ENCODE measurements around the gene AHRR. TPM values are rescaled to one million over a fixed set of nuclear protein-coding genes. Genes with fewer than 3 reads are reported as not detected.

Gene AHRR
- total and polyA plus RNA-seq, 10 of the 15 experiments (the other 5 are each of a cell fraction or from before 2014, with no cell fraction given) = 0.90 to 35.2 (median 19.2) TPM

DNA sequence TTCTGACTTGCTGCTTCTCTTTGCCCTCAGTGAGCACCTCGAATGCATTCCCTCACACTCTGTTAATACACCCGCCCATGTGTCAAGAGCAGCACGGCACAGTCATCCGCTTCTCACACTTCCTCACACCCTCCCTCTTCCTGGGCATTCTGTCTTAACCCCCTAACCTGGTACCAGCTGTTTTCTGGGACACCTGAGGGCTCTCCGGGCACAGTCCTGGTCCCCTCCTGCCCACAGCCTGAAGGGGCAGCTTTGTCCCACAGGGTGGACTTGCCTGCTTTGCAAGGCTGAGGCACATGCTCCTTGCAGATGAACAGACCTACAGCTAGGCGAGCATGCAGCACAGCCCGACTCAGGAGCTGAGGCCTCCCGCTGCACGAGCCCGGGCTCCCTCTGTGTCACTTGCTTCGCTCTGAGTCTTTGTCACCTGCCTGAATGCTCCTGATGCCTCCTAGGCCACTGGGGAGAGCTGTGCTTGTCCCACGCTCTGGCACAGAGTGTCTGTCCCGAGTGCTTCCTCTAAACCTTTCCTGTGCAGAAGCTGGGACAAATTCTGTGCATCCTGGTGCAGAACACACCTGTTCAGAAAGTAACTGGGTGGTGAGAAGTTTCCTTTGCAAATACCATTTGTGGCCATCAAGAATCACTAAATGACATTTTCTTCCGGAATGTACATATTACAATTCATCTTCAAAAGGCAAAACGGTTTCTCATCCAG is 47.8 kb downstream of the AHRR start (continued):
- TF ChIP-seq, protein P1, sequence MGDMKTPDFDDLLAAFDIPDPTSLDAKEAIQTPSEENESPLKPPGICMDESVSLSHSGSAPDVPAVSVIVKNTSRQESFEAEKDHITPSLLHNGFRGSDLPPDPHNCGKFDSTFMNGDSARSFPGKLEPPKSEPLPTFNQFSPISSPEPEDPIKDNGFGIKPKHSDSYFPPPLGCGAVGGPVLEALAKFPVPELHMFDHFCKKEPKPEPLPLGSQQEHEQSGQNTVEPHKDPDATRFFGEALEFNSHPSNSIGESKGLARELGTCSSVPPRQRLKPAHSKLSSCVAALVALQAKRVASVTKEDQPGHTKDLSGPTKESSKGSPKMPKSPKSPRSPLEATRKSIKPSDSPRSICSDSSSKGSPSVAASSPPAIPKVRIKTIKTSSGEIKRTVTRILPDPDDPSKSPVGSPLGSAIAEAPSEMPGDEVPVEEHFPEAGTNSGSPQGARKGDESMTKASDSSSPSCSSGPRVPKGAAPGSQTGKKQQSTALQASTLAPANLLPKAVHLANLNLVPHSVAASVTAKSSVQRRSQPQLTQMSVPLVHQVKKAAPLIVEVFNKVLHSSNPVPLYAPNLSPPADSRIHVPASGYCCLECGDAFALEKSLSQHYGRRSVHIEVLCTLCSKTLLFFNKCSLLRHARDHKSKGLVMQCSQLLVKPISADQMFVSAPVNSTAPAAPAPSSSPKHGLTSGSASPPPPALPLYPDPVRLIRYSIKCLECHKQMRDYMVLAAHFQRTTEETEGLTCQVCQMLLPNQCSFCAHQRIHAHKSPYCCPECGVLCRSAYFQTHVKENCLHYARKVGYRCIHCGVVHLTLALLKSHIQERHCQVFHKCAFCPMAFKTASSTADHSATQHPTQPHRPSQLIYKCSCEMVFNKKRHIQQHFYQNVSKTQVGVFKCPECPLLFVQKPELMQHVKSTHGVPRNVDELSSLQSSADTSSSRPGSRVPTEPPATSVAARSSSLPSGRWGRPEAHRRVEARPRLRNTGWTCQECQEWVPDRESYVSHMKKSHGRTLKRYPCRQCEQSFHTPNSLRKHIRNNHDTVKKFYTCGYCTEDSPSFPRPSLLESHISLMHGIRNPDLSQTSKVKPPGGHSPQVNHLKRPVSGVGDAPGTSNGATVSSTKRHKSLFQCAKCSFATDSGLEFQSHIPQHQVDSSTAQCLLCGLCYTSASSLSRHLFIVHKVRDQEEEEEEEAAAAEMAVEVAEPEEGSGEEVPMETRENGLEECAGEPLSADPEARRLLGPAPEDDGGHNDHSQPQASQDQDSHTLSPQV (IDR thresholded peaks at IDR 0.05) = peak; percentile 38; the same call in 1 of the 2 replicates
- TF ChIP-seq HDGF (IDR thresholded peaks at IDR 0.05) (peak; percentile 93), JUNB (IDR thresholded peaks at IDR 0.05) (no peak), TAF1 (IDR thresholded peaks at IDR 0.05; ENCODE audit: borderline replicate concordance, low read depth, low read length) (no peak), ESRRA (IDR thresholded peaks at IDR 0.05; ENCODE audit: low read length) (no peak), POLR2A (IDR thresholded peaks at IDR 0.05; ENCODE audit: low read depth, low read length) (peak; percentile 36; the same call in 1 of the 2 replicates), POLR2AphosphoS5 (IDR thresholded peaks at IDR 0.05; ENCODE audit: low read length) (no peak), BHLHE40 (IDR thresholded peaks at IDR 0.05; ENCODE audit: borderline replicate concordance in 1 of 2, low read depth in 2 of 2, low read length in 1 of 2) (0 out of 4 replicates have a peak, but pooled peaks of 1 of the 2 experiments have one; percentile 20), CEBPB (IDR thresholded peaks at IDR 0.05; ENCODE audit: borderline replicate concordance in 1 of 2, low read depth in 2 of 2, low read length in 2 of 2) (no peak), EGR1 (IDR thresholded peaks at IDR 0.05; ENCODE audit: borderline replicate concordance in 1 of 2, low read depth in 2 of 2, low read length in 2 of 2) (0 out of 3 replicates have a peak, but pooled peaks of 1 of the 2 experiments have one; percentile 15)
- TF ChIP-seq, protein P2, sequence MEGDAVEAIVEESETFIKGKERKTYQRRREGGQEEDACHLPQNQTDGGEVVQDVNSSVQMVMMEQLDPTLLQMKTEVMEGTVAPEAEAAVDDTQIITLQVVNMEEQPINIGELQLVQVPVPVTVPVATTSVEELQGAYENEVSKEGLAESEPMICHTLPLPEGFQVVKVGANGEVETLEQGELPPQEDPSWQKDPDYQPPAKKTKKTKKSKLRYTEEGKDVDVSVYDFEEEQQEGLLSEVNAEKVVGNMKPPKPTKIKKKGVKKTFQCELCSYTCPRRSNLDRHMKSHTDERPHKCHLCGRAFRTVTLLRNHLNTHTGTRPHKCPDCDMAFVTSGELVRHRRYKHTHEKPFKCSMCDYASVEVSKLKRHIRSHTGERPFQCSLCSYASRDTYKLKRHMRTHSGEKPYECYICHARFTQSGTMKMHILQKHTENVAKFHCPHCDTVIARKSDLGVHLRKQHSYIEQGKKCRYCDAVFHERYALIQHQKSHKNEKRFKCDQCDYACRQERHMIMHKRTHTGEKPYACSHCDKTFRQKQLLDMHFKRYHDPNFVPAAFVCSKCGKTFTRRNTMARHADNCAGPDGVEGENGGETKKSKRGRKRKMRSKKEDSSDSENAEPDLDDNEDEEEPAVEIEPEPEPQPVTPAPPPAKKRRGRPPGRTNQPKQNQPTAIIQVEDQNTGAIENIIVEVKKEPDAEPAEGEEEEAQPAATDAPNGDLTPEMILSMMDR (IDR thresholded peaks at IDR 0.05 in 2 of 3, conservative IDR thresholded peaks at IDR 0.05 in 1 of 3; ENCODE audit: control insufficient read depth in 2 of 3, extremely low read depth in 1 of 3, insufficient read depth in 1 of 3, low read depth in 3 of 3, low read length in 3 of 3) = peak in 1 of 3 experiments; percentile 4; a peak in 1 of 6 replicates
- TF ChIP-seq, protein P3, sequence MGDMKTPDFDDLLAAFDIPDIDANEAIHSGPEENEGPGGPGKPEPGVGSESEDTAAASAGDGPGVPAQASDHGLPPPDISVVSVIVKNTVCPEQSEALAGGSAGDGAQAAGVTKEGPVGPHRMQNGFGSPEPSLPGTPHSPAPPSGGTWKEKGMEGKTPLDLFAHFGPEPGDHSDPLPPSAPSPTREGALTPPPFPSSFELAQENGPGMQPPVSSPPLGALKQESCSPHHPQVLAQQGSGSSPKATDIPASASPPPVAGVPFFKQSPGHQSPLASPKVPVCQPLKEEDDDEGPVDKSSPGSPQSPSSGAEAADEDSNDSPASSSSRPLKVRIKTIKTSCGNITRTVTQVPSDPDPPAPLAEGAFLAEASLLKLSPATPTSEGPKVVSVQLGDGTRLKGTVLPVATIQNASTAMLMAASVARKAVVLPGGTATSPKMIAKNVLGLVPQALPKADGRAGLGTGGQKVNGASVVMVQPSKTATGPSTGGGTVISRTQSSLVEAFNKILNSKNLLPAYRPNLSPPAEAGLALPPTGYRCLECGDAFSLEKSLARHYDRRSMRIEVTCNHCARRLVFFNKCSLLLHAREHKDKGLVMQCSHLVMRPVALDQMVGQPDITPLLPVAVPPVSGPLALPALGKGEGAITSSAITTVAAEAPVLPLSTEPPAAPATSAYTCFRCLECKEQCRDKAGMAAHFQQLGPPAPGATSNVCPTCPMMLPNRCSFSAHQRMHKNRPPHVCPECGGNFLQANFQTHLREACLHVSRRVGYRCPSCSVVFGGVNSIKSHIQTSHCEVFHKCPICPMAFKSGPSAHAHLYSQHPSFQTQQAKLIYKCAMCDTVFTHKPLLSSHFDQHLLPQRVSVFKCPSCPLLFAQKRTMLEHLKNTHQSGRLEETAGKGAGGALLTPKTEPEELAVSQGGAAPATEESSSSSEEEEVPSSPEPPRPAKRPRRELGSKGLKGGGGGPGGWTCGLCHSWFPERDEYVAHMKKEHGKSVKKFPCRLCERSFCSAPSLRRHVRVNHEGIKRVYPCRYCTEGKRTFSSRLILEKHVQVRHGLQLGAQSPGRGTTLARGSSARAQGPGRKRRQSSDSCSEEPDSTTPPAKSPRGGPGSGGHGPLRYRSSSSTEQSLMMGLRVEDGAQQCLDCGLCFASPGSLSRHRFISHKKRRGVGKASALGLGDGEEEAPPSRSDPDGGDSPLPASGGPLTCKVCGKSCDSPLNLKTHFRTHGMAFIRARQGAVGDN (IDR thresholded peaks at IDR 0.05) = peak; percentile 82
- TF ChIP-seq, protein P4, sequence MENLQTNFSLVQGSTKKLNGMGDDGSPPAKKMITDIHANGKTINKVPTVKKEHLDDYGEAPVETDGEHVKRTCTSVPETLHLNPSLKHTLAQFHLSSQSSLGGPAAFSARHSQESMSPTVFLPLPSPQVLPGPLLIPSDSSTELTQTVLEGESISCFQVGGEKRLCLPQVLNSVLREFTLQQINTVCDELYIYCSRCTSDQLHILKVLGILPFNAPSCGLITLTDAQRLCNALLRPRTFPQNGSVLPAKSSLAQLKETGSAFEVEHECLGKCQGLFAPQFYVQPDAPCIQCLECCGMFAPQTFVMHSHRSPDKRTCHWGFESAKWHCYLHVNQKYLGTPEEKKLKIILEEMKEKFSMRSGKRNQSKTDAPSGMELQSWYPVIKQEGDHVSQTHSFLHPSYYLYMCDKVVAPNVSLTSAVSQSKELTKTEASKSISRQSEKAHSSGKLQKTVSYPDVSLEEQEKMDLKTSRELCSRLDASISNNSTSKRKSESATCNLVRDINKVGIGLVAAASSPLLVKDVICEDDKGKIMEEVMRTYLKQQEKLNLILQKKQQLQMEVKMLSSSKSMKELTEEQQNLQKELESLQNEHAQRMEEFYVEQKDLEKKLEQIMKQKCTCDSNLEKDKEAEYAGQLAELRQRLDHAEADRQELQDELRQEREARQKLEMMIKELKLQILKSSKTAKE (IDR thresholded peaks at IDR 0.05; ENCODE audit: low read depth, poor library complexity, severe bottlenecking) = no peak
- TF ChIP-seq, protein P5, sequence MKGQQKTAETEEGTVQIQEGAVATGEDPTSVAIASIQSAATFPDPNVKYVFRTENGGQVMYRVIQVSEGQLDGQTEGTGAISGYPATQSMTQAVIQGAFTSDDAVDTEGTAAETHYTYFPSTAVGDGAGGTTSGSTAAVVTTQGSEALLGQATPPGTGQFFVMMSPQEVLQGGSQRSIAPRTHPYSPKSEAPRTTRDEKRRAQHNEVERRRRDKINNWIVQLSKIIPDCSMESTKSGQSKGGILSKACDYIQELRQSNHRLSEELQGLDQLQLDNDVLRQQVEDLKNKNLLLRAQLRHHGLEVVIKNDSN (IDR thresholded peaks at IDR 0.05; ENCODE audit: borderline replicate concordance, extremely low read length, insufficient read depth, low read depth, low read length) = no peak

Measured in GM12878 (cell line).